ENCODE results near the gene TBC1D2. TPM values are rescaled to one million over a fixed set of nuclear protein-coding genes. Genes with fewer than 3 reads are reported as not detected.

TBC1D2 gene
- polyA plus RNA-seq, 10 donors, result 1.1 to 2.8 (median 2.0) TPM

DNA sequence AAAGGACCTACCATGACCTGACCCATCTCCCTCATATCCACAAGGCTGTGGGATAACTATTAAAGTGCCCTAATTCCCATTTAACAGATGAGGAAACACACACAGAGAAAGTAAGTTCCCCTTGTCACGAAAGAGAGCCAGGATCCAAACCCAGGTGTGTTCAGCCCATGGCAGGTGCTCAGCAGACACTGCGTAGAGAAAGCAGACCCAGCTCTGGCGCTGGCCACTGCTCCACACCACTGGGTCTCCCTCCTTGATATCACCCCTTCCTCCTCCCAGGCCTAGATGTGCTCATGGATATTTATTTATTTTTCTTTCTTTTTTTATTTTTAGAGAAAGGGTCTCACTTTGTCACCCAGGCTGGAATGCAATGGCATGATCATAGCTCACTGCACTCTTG, 39.1 kb downstream of the TBC1D2 start:
- DNase-seq, result no peak

DNA sequence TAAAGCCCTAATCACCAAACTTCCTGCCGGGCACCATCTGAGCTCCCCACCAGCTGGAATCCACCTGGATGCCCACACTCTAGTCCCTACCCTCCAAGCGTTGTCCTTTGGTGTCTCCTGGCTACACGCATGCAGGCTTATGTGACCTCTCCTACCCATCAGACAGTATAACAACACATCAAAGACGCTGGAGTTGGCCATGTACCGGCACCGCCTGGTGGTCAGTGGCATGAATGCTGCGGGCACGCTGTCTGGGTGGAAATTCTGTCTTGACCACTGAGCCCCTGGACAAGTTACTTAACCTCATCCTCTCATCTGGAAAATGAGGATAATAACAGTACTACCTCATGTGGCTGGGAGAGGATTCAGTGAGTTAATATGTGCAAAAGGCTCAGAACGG, 39.6 kb downstream of the TBC1D2 start:
- no peak for DNase-seq

DNA sequence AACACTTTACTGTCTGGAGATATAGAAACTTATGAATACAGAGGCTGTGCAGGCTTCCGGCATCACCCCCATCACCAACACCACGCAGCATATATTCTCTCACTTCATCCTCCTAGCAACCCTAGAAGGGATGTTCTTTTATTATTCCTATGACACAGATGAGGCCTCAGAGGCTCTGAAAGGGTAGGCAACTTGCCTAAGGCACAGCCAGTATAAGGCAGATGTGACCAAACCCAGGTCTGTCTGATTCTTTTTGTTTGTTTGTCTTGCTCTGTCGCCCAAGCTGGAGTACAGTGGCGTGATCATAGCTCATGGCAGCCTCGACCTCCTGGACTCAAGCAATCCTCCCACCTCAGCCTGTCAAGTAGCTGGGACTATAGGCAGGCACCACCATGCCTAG, 40.2 kb downstream of the TBC1D2 start:
- DNase-seq, result no peak

DNA sequence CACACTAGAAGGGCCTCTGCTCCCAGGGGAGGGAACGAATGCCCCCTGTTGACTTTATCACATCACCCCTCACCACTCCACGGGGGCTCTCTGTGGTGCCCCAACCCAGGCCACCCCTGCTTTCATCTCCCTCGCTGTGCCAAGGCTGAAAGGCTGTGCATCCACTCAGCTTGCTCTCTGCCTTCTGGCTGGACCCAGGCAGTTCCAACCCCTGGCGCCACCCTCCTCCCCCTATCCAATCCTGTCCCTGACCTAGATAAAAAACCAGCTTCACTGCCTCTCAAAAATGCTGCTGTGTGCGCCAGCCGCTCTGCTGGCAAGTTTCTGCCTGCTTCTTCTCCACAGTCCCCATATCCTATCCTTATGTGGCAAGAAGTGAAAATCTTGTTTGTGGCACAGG, 40.6 kb downstream of the TBC1D2 start:
- no peak for DNase-seq

DNA sequence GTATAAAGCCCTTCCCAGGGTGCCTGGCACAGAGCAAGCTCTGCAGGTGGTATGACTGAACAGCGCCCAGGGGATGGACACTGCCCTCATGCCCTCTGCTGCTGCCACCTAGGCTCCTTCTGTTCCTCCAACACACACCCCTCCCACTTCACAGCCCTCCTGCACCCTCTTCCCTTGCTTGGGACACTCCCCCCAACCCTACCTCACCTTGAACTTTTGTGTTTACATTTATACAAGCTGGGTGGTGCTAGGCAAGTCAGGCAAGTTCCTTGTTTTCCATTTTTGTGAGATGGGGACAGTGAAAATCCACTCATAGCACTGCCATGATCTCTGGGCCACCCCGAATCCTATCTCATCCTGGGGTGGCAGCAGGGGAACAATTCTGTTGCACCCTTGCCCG, 44.2 kb downstream of the TBC1D2 start:
- no peak for DNase-seq

DNA sequence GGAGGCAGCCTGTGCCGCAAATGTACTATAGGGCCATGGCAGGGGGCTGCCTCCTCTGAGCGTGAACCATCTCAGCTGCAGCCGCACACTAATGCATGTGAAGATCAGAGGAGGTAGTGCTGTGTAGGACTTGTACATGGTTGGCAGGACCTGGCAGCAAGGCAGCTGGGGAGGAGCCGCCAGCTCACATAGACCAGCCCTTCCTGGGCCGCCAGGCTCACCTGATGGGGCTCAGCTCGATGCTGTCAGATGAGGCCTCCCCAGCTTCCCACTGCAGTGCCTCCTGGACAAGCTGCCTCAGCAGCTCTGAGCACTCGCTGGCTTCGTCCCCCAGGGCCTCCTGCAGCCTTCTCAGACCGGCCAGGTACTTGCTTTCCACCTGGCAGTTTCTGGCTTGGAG, 45.0 kb downstream of the TBC1D2 start:
- DNase-seq, result no peak

DNA sequence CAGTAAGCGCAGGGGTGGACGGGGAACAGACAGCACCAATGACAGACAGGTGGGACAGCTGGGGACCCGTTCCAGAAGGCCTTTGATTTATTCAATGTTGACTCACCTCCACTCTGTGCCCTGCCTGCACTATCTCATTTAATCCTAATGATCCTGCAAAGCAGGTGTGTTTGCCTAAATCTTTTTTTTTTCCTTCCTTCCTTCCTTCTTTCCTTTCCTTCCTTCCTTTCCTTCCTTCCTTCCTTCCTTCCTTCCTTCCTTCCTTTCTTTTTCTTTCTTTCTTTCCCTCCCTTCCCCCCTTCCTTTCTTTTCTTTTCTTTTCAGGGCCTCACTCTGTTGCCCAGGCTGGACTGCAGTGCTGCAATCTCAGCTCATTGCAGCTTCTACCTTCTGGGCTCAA, 45.9 kb downstream of the TBC1D2 start:
- DNase-seq, result no peak

DNA sequence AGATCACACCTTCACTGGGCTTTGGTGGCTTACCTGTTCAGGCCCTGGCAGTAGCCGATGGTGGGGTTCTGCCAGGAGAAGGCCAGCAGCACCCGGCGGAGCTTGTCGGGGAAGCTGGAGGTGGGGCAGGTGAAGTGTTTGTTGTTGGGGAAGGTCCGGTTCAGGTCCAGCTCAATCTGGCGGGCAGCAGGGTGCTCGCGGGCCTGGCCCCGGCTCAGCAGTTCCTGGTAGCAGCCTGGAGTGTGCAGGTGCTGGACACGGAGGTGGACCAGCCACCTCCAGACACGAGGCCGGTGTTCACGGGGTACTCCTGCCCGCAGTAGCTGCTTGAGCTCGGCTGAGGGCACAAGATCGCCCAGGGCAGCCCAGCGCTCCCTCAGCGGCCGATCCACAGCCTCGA, 46.8 kb downstream of the TBC1D2 start:
- DNase-seq, result no peak

DNA sequence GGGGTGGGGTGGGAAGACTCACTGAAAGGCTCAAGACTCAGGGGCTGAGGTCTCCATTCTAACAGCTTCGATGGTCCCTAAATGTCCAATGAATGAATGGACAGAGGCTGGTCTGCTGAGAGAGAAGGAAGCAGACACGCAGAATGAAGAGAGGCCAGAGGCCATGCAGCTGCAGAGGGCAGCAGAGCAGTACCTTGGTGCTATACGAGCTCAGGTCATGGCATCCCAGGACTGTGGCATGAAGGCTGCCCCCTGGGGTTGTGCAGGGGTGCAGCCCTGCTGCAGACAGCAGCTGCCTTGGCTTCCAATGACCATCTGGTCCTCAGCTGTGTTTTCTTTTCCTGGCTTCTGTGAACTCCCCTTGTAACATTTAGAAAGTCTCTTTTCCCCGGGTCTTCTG, 47.8 kb downstream of the TBC1D2 start:
- DNase-seq, result no peak

DNA sequence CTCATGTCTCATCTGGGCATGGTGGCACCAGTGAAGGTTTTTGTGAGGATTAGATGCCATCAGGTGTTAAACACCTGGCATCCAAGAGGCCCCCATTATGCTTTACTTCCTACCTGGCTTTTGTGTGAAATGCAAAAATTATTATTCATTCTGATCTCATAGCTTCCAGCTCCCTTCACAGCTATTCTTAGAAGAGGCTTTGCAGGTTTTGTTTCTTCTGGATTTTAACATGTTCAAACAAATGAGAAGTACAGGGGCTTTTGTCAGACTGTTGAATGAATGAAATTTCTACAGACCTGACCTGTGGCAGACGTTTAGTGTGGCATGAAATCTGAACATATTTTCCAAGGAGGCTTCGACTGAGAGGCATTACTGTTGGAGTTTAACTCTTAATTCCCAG, 48.7 kb downstream of the TBC1D2 start:
- DNase-seq, result no peak

DNA sequence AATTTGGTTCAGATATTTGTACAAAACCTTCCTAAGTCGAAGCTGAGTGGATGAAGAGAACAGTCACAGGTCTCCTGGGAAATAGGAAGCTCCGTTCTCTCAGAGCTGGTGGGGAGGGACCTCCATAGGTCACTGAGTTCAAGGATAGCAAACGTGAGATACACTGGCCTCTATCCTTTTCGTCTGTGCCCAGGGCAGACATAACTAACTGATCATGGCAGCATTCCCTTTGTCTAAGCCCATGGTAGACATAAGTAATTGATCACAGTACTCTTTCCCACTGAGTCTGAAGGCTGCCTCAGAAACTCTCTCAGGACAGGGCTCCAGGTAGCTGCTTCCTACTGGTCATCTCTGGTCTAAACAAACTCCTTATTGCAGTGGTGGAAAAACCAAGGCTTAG, 50.8 kb downstream of the TBC1D2 start:
- DNase-seq, result no peak

DNA sequence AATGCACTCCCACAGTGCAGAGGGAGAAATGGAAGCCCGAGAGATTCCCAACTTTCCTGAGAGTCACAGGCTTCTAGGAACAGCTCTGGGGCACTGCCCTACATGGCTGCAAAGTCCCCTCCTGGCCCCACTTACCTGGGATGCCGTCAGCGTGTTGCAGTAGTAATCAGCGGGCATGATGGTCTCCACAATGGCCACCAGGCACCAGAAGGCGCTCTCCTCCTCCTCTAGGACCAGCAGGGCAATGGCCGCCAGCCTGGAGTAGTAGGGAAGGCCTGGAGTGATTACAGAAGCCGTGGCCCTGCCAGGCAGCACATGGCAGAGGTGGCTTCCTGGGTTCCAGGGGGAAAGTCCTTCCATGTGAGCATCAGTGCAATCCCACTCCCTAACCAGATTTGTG, 52.3 kb downstream of the TBC1D2 start:
- DNase-seq, result no peak

DNA sequence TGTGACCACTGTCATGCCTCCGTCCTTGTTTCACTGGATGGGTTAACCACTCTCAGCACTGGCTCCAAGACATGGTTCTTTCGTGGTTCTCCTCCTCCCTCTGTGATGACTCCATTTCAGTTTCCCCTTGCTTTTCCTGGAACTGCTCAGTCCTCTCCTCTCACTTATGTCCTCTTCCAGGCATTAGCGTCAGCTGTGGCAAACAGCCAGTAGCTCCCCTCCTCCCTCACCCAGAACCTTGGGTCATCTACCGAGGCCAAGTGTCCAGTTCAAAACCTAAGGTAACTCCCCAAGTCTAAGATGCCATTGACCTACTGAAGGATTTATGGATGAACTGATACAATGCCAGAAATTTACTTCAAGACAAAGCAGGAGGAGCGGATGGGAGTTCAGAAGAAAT, 53.2 kb downstream of the TBC1D2 start:
- DNase-seq, result no peak

DNA sequence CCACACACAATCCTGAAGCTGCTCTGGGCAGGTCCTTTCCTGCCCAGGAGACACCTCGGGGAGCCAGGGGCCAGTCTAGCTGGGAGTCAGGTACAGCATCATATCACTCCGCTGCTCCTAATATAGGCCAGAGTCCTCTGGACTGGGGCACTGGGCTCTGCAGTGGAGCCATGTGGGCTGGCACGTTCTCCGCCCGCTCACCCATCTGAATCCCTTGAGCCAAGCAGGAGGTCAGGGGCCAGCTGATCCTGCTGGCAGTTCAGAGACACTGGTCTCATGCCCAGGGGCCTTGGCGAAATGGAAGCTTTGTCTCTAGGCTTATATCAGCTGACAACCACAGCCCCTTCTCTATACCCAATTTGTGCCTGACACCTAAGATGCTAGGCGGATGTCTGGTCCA, 53.7 kb downstream of the TBC1D2 start:
- no peak for DNase-seq

DNA sequence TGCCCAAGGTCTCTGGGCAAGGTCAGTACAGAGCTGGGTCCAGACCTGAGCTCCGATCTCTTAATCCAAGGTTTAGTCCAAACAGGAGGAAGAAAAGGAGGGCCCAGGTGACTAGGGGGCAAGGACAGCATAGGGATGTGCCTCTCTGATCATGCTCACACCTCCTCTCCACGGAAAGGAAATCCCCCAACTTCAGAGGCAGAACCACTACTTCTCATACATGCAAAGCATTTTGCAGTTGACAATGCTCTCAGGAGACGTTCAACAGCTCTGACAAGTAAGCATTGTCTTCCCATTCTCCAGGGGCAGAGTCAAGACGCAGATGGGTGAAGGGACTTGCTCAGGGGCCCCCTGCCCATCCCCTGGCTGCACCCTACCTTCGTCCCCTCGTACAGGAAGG, 54.3 kb downstream of the TBC1D2 start:
- DNase-seq, result no peak

DNA sequence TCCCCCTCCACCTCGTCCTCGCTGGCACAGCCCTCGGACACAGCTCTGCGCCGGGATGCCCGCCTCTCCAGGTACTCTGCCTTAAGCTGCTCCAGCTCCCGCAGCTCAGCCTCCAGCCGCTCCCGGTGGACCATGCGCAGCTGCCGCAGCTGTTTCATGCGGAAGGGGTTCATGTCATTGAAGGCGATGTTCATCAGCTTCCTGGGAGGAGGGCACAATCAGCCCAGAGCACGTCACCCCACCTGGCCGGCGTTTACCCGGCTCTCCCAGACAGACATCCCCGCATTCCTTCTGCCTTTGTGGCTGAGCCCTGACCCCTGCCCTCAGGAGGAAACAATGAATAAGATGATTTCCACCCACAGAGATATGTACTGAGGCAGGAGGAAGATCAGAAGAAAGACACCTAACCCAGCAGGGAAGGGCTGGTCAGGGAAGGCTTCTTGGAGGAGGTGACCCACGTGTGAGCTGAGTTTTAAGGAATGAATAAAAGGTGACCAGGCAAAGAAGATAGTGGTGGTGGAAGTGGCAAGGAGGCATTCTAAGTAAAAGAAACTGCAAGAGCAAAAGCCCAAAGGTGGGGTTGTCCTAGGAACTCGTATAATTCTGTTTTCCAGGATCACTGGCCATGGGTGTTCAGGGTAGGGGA, 55.9 kb downstream of the TBC1D2 start:
- DNase-seq, result no peak

DNA sequence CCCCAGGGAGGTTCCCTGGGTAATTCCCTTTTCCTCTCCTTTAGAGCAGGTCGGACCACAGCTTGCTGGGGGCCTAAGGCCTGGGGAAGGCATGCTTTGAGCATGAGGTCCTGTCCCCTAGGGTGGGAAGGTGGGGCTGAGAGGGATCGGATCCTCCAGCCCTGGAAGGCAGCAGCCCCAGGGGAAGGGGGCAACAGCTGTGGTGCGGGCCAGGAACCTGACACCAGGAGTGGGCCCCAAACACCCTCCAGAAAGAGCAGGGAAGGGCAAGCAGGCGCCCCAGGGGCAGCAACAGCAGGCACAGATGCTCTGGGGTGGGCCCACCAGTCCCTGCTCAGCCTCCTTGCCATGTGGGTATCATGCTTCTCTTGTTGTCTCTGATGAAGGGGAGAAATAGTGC, 59.8 kb downstream of the TBC1D2 start:
- no peak for DNase-seq

DNA sequence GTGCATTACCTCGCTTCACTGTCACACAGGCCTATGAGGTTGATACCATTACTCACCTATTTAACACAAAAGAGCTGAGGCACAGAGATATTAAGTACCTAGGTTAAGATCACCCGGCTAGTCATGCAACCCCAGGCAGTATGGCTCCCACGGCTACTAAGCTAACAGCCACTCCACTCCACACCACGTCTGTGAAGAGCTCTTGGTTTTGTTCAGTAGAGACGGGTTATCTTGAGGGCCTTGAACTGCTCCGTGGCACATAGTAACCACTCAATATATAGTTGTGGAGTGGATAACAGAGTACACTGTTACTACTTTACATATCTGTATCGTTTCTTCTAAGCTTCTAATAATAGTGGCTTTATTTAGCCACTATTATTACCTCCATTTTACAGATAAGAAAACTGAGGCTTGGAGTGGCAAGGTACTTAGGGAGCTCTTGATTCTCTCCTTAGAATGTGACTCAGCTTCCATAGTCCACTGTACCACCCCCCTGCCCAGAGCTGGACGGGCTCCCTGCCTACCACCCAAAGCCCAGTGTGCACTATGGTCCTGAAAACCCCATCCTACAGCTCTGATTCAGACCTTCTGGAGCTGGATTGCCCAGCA, 62.0 kb downstream of the TBC1D2 start:
- DNase-seq, result no peak

DNA sequence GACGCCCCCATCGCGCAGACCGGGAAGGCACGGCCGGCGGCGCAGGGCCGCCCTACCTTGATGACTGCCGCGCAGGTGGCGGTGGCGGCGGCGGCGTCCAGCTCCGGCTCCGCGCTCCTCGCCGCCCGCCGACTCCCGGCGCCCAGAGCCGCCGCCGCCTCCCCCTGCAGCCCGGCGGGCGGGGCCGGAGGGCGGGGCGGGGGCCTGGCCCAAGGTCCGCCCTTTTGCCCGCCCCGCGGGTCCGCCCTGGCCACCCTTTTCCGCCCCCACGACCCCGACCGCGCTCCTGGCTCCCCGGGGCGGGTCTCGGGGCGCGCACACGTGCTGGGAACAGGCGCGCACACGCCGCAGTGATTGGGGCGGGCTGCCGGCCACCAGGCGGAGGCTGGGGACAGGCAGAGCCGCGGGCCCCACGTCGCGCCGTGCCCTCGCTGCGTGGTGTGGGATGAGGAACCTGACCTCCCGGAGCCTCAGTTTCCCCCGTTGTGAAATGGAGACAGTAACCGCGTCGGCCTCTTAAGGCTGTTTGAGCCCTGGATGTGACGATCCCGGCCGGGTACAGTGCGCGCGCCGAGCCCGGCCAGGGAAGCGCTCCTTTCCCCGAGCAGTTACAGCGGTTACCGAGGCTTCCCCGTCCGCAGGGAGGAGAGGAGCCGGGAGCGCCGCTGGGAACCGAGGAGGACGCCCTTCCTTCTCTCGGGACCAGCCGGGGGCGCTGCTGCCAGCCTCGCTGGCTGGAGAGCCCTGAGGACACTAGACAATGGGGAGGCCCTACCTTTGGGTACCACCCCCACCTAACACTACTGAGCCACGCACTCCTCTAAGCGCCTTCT, 62.7 kb downstream of the TBC1D2 start, which contains the start of gene CORO2A:
CORO2A (minus strand) TSS at position 135 of the 833 bp plus-strand sequence. CDS start 34,977 bp downstream, outside the sequence.
- DNase-seq, result peak; percentile 25 to 75 (median 46)

DNA sequence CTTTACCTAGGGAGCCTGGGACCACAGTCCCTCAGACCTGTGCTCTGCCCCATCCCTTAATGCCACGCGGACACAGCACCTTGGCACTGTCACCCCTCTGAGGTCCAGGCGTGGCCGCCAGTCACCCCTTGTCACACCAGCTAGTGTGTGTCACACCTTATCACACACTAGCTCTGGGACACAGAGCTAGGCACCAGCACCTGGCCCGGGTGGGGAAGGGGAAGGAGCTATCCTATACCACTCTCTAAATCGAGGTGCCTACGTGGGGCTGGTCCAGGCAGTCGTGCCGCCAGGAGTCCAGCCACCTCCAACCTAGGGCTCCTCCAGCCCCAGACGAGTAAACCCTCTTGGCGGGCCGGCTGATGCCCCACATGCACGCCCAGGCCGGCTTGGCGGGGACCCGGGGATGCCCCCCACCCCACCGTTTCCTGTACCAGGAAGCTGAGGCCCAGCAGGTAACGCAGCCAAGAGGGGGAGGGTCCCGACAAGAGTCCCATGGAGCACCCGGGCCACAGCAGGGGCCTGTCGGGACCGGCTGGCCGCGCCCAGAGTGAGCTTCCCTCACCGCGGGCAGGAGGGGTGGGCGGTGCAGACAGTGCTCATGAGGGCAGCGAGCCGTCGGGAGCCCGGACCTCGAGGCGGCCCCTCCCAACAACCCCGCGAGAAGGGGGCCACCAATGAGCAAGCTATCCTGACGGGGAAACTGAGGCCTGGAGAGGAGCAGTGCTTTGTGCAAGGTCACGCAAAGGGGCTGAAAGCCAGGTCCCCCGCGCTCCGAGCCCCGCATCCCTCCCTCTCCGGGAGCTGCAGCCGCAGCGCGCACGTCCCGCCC, 63.6 kb downstream of the TBC1D2 start:
- DNase-seq, result peak in 1 of 3 donors; percentile 28

DNA sequence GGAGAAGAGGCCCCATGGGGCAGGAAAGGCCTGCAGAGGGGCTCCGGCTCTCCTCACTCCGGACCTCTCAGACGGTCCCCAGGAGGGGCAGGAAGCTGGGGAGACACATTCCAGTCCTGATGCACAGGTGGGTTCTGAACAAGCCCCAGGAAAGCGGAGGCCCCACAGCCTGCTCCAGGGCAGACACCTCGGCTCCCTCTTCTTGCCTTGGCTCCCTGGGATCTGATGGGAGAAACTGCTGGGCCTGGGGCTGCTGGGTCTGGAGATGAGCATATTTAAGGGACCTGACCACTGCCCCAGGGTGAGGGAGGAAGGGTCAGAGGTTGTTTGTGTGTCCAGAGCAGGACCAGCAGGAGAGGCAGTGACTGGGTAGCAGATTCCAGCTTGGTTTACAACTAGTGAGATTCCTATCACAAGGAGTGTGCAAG, 64.3 kb downstream of the TBC1D2 start:
- no peak for DNase-seq

DNA sequence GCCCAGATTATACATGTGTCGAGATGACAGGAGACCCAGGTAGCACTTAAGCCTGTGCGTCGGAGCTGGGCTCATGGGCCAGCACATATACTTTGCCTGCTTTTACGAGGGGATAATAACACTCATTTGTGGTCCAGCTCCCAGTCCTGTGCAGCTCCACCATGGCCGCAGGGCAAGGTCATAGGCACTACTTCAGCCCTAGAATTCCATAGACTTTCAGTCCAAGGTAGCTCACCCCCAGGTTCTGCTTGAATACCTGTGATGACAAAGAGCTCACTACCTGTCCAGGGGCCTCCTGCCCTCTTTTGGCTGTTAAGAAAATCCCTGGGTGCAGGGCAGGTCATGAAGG, 64.7 kb downstream of the TBC1D2 start:
- no peak for DNase-seq
